ENCODE data around the gene SLC12A5.

Gene SLC12A5

DNA sequence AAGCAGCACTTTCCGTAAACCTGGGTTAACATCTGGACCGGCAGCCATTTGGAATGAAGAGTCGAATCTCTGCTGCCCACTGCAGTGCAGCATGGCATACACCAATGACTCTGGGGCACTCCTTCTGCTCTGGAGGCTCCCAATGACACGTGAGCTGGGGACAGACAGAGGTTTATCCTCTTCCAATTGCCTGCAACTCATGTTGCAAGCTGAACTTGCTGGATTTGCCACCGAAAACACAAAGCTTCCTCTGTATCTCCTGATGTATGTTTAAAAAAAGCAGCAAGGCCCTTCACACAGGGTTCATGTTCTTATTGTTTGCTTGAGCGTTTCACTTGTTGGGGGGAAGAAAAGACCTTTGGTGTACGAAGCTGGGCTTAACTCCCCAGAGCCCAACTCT is 49.9 kb downstream of the SLC12A5 start:
- H3K27ac ChIP-seq (ENCODE audit: low read depth, low read length): no peak overlapping the region
- no peak overlapping the region for H3K23ac ChIP-seq (ENCODE audit: low read length)
- H3K9me3 ChIP-seq (ENCODE audit: insufficient read depth, low read depth, low read length): no peaks in the 10 kb centered on the region
- no peak overlapping the region for H3K4me3 ChIP-seq (ENCODE audit: low read depth, low read length)
- H2BK5ac ChIP-seq (ENCODE audit: low read depth, low read length, poor library complexity): no peak overlapping the region
- no peak overlapping the region for H2BK12ac ChIP-seq (ENCODE audit: low read length)
- no peak overlapping the region for H4K91ac ChIP-seq (ENCODE audit: low read depth, low read length)
- no peak overlapping the region for H2AK5ac ChIP-seq (ENCODE audit: low read length)
- no peak overlapping the region for H3K9ac ChIP-seq (ENCODE audit: low read length)
- H3K4me1 ChIP-seq (ENCODE audit: control insufficient read depth in 1 of 2, insufficient read depth in 2 of 2, low read length in 2 of 2): no peaks in the 10 kb centered on the region
- H3K79me1 ChIP-seq (ENCODE audit: low read length): no peaks in the 10 kb centered on the region
- H3K4me2 ChIP-seq (ENCODE audit: low read length): no peak overlapping the region
- no peak overlapping the region for H3K4ac ChIP-seq (ENCODE audit: low read depth, low read length)
- WGBS (ENCODE audit: extremely low coverage, insufficient coverage, insufficient read length): no CpG with 5 or more reads among the region's 7 CpGs
- no peak overlapping the region for H3K18ac ChIP-seq (ENCODE audit: low read length)
- no peak overlapping the region for H2AFZ ChIP-seq (ENCODE audit: insufficient read depth, low read length, poor library complexity)
- DNase-seq: no peak
- H2BK120ac ChIP-seq (ENCODE audit: insufficient read depth, low read length, poor library complexity): no peak overlapping the region
- H4K12ac ChIP-seq (ENCODE audit: low read depth, low read length): no peak overlapping the region
- no peak overlapping the region for H3K14ac ChIP-seq (ENCODE audit: low read length)
- H3K36me3 ChIP-seq (ENCODE audit: control insufficient read depth in 1 of 2, insufficient read depth in 2 of 2, low read length in 2 of 2): peaks cover 5 to 27% of the 10 kb centered on the region in 2 experiments
- H3K27me3 ChIP-seq (ENCODE audit: insufficient read depth, low read length): no peaks in the 10 kb centered on the region
- no peaks in the 10 kb centered on the region for H3K79me2 ChIP-seq (ENCODE audit: control insufficient read depth, insufficient read depth, low read length, poor library complexity)
- no peak overlapping the region for H4K8ac ChIP-seq (ENCODE audit: low read depth, low read length)

DNA sequence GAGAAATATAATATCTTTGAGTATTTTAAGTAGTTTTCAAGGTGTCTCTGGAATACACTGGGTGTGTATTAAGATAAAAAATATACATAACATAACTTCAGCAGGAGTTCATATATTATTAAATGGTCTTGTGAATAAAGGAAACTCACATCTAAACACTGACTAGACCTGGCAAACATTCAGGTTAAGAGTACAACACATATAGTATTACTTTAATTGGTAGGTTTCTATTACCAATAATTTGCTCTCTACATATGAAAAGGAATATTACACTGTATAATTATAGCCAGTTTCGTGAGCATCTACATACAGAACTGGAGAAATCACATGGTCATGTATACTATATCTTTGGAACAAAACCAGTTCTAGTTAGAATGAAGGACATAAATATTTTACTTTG is 52.1 kb downstream of the SLC12A5 start:
- Histone ChIP-seq H2AFZ (ENCODE audit: insufficient read depth, low read length, poor library complexity) (no peak overlapping the region), H2BK120ac (ENCODE audit: insufficient read depth, low read length, poor library complexity) (no peak overlapping the region), H4K8ac (ENCODE audit: low read depth, low read length) (no peak overlapping the region), H3K4me1 (ENCODE audit: control insufficient read depth in 1 of 2, insufficient read depth in 2 of 2, low read length in 2 of 2) (no peaks in the 10 kb centered on the region), H3K14ac (ENCODE audit: low read length) (no peak overlapping the region), H3K4ac (ENCODE audit: low read depth, low read length) (no peak overlapping the region), H4K91ac (ENCODE audit: low read depth, low read length) (no peak overlapping the region), H3K27me3 (ENCODE audit: insufficient read depth, low read length) (no peaks in the 10 kb centered on the region), H3K9ac (ENCODE audit: low read length) (no peak overlapping the region), H3K79me1 (ENCODE audit: low read length) (no peaks in the 10 kb centered on the region), H3K9me3 (ENCODE audit: insufficient read depth, low read depth, low read length) (no peaks in the 10 kb centered on the region), H2BK12ac (ENCODE audit: low read length) (no peak overlapping the region), H3K36me3 (ENCODE audit: control insufficient read depth in 1 of 2, insufficient read depth in 2 of 2, low read length in 2 of 2) (peaks cover 5 to 16% of the 10 kb centered on the region in 2 experiments), H3K23ac (ENCODE audit: low read length) (no peak overlapping the region), H3K4me2 (ENCODE audit: low read length) (no peak overlapping the region), H2AK5ac (ENCODE audit: low read length) (no peak overlapping the region), H3K18ac (ENCODE audit: low read length) (no peak overlapping the region), H3K27ac (ENCODE audit: low read depth, low read length) (no peak overlapping the region), H3K79me2 (ENCODE audit: control insufficient read depth, insufficient read depth, low read length, poor library complexity) (peaks cover 3% of the 10 kb centered on the region), H3K4me3 (ENCODE audit: low read depth, low read length) (no peak overlapping the region), H2BK5ac (ENCODE audit: low read depth, low read length, poor library complexity) (no peak overlapping the region), H4K12ac (ENCODE audit: low read depth, low read length) (no peak overlapping the region)
- WGBS (ENCODE audit: extremely low coverage, insufficient coverage, insufficient read length): no CpG with 5 or more reads among the region's 1 CpG
- DNase-seq: no peak

DNA sequence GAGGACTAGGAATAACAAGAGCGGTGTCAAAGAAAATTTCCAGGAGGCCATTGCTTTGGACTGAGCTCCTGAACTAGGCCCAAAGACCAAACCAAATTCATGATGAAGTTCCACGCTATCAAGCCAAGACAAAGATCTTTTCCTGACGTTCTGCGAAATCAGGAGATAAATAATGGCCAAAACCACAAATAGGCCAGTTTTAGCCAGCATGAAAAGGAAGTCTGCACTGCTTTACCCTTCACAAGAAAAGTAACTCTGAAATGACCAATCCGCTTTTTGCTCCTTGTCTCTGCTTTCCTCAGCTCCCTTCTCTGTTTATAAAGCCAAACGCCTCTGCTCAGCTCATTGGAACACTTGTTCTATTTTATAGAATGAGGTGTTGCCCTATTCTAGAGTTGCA is 54.1 kb downstream of the SLC12A5 start:
- Histone ChIP-seq H2BK12ac (ENCODE audit: low read length) (no peak overlapping the region), H3K79me2 (ENCODE audit: control insufficient read depth, insufficient read depth, low read length, poor library complexity) (peaks cover 6% of the 10 kb centered on the region), H3K27ac (ENCODE audit: low read depth, low read length) (no peak overlapping the region), H3K4me3 (ENCODE audit: low read depth, low read length) (no peak overlapping the region), H4K8ac (ENCODE audit: low read depth, low read length) (no peak overlapping the region), H2BK5ac (ENCODE audit: low read depth, low read length, poor library complexity) (no peak overlapping the region), H3K4me2 (ENCODE audit: low read length) (no peak overlapping the region), H2AFZ (ENCODE audit: insufficient read depth, low read length, poor library complexity) (no peak overlapping the region), H3K9me3 (ENCODE audit: insufficient read depth, low read depth, low read length) (no peaks in the 10 kb centered on the region), H3K23ac (ENCODE audit: low read length) (no peak overlapping the region), H3K79me1 (ENCODE audit: low read length) (no peaks in the 10 kb centered on the region), H3K4me1 (ENCODE audit: control insufficient read depth in 1 of 2, insufficient read depth in 2 of 2, low read length in 2 of 2) (no peaks in the 10 kb centered on the region), H3K27me3 (ENCODE audit: insufficient read depth, low read length) (no peaks in the 10 kb centered on the region), H3K4ac (ENCODE audit: low read depth, low read length) (peak overlapping the region; percentile 2), H2BK120ac (ENCODE audit: insufficient read depth, low read length, poor library complexity) (no peak overlapping the region), H3K18ac (ENCODE audit: low read length) (no peak overlapping the region), H3K36me3 (ENCODE audit: control insufficient read depth in 1 of 2, insufficient read depth in 2 of 2, low read length in 2 of 2) (peaks cover 3 to 10% of the 10 kb centered on the region in 2 experiments), H3K14ac (ENCODE audit: low read length) (no peak overlapping the region), H3K9ac (ENCODE audit: low read length) (no peak overlapping the region), H4K12ac (ENCODE audit: low read depth, low read length) (no peak overlapping the region), H2AK5ac (ENCODE audit: low read length) (no peak overlapping the region), H4K91ac (ENCODE audit: low read depth, low read length) (no peak overlapping the region)
- DNase-seq: no peak
- no CpG with 5 or more reads among the region's 6 CpGs for WGBS (ENCODE audit: extremely low coverage, insufficient coverage, insufficient read length)

DNA sequence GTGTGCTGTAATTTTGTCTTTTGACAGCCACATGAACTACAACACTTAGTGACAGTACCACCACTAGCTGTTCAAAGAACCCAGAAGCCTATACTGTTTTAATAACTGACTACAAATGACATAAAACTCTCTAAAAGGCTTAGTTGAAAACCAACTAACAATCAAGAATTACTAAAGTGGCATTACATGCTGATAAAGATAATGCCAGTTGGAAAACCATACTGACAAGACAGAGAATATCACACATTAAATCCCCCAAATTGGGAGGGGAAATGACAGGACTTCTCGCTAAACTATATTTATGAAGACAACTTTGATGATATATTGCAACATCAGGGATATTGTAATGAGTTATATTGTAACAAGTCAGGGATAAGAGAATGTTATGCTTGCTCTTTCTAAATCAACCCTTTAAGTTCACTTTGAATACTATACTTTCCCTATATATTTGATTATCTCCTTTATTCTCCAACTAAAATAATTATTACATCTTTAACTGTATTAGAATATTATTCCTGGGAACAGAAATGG is 54.6 kb downstream of the SLC12A5 start:
- Histone ChIP-seq H4K8ac (ENCODE audit: low read depth, low read length) (no peak overlapping the region), H3K79me2 (ENCODE audit: control insufficient read depth, insufficient read depth, low read length, poor library complexity) (peaks cover 6% of the 10 kb centered on the region), H4K12ac (ENCODE audit: low read depth, low read length) (no peak overlapping the region), H3K4me3 (ENCODE audit: low read depth, low read length) (no peak overlapping the region), H3K27ac (ENCODE audit: low read depth, low read length) (no peak overlapping the region), H3K9ac (ENCODE audit: low read length) (no peak overlapping the region), H4K91ac (ENCODE audit: low read depth, low read length) (no peak overlapping the region), H3K4me2 (ENCODE audit: low read length) (no peak overlapping the region), H2AK5ac (ENCODE audit: low read length) (no peak overlapping the region), H3K23ac (ENCODE audit: low read length) (no peak overlapping the region), H3K79me1 (ENCODE audit: low read length) (no peaks in the 10 kb centered on the region), H2BK12ac (ENCODE audit: low read length) (no peak overlapping the region), H2BK5ac (ENCODE audit: low read depth, low read length, poor library complexity) (no peak overlapping the region), H2AFZ (ENCODE audit: insufficient read depth, low read length, poor library complexity) (no peak overlapping the region), H3K18ac (ENCODE audit: low read length) (no peak overlapping the region), H3K9me3 (ENCODE audit: insufficient read depth, low read depth, low read length) (no peaks in the 10 kb centered on the region), H3K4ac (ENCODE audit: low read depth, low read length) (no peak overlapping the region), H3K14ac (ENCODE audit: low read length) (no peak overlapping the region), H3K4me1 (ENCODE audit: control insufficient read depth in 1 of 2, insufficient read depth in 2 of 2, low read length in 2 of 2) (no peaks in the 10 kb centered on the region), H3K27me3 (ENCODE audit: insufficient read depth, low read length) (no peaks in the 10 kb centered on the region), H2BK120ac (ENCODE audit: insufficient read depth, low read length, poor library complexity) (no peak overlapping the region), H3K36me3 (ENCODE audit: control insufficient read depth in 1 of 2, insufficient read depth in 2 of 2, low read length in 2 of 2) (peaks cover 3 to 7% of the 10 kb centered on the region in 2 experiments)
- DNase-seq: no peak
- no CpG with 5 or more reads among the region's 1 CpG for WGBS (ENCODE audit: extremely low coverage, insufficient coverage, insufficient read length)

Data from trophoblast cell (in vitro differentiated cells and primary cell).